A549 treated with RU486 at 1 μM for 4 hours (cell line): ENCODE data around the gene MIP. TPM values are rescaled to one million over a fixed set of nuclear protein-coding genes. Genes with fewer than 3 reads are reported as not detected.

Source experiments
- total RNA-seq: library from RNA; stranded (reverse); fragments of 200-300 nt; extraction: Qiagen RNA extraction; gene quantifications from 5 replicates; pipeline ENCODE4 v1.2.3, GENCODE V29; 2022; ENCODE audit warnings: low read depth

MIP gene
- not detected in 5 replicates for total RNA-seq

DNA sequence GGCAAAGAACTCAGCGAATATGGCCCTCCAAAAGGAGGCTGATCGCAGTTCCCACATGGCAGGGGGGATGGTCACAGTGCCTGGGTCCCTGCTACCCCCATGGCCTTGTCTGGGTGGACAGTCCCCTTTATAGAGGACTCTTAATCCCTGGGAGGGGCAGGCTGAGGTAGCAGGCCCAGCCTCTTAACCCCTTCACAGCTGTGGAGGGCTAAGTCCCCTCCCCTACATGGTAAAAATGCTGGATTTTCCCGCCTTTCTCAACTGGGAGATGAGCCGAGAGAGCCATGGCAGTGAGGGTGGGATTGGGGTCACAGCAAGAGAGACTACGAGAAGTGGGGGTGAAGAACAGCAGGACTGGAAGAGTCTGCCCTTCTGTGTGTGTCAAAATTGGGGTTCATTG, at the start of gene MIP:
Gene MIP (minus strand): TSS at position 101 of the 400 bp plus-strand sequence. CDS start 44 bp downstream, at position 57.

DNA sequence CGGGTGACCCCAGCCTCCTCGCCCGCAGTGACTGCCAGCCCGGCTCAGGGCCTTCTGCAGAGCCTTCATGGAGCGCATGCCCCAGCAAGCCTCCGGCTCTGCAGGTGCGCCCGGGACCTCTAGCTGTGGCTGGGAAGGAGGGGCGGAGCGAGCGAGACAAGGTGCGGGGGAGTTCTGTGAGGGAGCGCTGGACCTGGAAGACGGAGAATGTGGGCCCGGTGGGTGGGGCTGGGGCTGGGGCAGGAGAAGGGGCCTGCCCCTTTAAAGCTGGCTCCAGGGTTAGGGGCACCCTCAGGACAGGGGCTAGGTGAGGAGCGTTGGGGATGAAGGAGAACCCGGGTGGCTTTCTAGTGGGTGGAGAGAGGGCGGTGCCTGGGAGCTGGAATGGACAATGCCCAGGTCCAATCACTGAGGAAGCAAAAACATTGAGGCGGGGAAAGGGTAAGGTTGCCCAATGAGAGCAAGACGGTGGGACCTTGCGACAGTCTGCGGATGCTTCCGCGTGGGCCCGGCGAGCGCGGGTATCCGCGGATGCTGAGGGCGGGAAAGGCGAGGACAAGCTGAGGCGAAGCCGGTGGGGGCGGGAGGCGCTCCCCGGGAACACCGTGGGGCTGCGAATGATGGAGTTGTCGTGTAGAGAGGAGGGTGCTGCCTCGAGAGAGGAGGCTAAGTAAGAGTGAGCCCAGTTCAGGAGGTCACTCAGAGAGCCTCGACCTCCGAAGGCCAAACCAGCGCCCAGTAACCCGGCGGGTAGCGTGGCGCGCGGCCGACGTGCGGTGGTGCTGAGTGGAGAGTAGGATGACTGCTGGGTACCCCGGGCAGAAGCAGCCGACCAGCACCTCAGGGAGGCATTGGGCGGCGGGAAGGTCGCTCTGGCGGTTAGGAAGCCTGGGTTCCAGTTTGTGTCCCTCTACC, 33.8 kb upstream of the MIP start, which contains the start of gene GLS2:
Gene GLS2 (minus strand): TSS at position 121 of the 915 bp plus-strand sequence. CDS start 43 bp downstream, at position 78.

DNA sequence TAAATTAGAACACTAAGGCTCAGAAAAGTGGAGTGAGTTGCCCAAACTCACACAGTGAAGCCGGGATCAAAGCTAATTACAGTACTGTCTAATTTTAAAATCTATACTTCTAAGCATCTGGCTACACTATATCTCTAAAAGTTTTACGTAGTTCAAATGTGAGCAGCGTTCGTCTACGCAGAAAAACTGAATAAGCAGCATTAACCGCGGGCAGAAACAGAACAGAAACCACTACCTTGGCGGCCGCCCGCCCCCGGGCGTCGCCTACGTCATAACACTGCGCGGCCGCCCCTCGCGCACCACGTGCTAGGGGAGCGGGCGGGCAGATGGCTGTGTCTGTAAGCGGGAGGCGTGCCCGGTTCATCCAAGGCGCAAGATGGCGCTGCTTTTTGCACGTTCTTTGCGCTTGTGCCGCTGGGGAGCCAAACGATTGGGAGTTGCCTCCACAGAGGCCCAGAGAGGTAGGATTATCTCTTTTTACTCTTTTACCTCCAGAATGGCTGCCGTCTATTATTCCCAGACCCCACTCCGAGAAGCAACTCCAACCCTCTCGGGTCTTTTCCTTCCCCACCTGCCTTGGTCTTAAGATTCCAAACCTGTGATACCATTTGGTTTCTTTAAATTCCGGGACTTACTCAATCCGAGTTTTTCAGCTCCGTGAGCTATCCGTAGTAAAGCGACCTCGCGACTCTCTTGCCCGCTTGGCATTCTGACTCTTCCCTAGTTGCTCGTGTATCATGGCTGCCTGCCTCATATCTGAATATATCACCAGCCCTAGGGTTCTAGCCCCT, 14.0 kb upstream of the MIP start, which contains the start of gene SPRYD4:
Gene SPRYD4 (plus strand): TSS at position 363 of the 791 bp plus-strand sequence. CDS start 14 bp downstream, at position 377.

DNA sequence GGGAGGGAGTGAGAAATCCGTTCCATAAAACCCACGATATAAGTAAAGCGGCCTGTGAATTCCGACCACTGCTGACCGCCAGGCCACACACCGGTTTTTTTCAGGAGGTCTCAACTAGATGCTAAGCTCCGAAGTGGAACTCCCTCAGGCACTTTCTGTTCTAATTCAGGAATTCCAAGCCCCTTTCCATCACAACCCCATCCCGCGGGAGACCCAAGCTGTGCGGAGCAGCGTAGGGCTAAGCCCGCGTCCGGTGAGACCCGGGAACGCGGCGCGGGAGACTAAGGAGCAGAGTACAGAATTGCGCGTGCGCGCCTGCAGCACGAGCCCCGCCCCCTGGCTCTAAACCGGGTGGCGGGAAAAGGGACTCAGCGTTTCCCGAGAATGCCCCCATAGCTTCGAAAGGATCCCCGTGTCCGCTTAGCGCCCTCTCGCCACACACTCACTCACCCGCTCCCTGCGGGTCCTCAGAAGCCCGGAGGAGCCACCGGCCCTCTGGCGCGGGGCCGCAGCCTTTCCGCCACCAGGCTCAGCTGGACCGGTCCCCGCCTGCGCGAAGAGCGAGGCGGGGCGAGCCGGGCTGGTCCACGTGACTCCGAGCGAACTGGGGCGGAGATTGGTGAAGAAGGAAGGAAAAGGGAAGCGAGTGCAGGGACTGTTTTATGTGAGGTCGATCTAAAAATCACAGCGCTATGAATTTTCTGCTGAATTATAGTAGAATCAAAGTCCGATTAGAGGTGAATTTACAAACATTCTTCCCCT, 5.4 kb downstream of the MIP start, which contains the start of gene TIMELESS:
Gene TIMELESS (minus strand): TSS at position 567 of the 762 bp plus-strand sequence. CDS start 15,256 bp downstream, outside the sequence.

Other genes with a start within 250 kb of the MIP start
- gene RNF41, start 232.7 kb downstream of the MIP start, total RNA-seq, result 20.2 to 25.5 TPM (median 24.6 TPM) in 5 replicates
- 58.0 to 66.9 TPM (median 62.4 TPM) in 5 replicates for gene NABP2, start 230.3 kb downstream of the MIP start, total RNA-seq
- gene SLC39A5, start 224.6 kb downstream of the MIP start, total RNA-seq, result not detected in 5 replicates
- gene ANKRD52, start 196.3 kb downstream of the MIP start, total RNA-seq, result 36.4 to 49.1 TPM (median 44.3 TPM) in 5 replicates
- 16.4 to 20.6 TPM (median 19.3 TPM) in 5 replicates for gene COQ10A, start 187.7 kb downstream of the MIP start, total RNA-seq
- 152 to 175 TPM (median 157 TPM) in 5 replicates for gene CS, start 154.3 kb downstream of the MIP start, total RNA-seq
- gene CNPY2, start 138.7 kb downstream of the MIP start, total RNA-seq, result 117 to 168 TPM (median 137 TPM) in 5 replicates
- 11.9 to 16.2 TPM (median 14.3 TPM) in 5 replicates for gene PAN2, start 120.7 kb downstream of the MIP start, total RNA-seq
- gene IL23A, start 115.8 kb downstream of the MIP start, total RNA-seq, result 0.42 to 0.74 TPM (median 0.59 TPM) in 5 replicates
- 10.6 to 11.7 TPM (median 11.3 TPM) in 5 replicates for gene STAT2, start 94.5 kb downstream of the MIP start, total RNA-seq
- not detected in 5 replicates for gene APOF, start 91.8 kb downstream of the MIP start, total RNA-seq
- gene TIMELESS, start 5.2 kb downstream of the MIP start, total RNA-seq, result 33.4 to 39.1 TPM (median 36.7 TPM) in 5 replicates
- 1.6 to 2.1 TPM (median 1.9 TPM) in 5 replicates for gene SPRYD4, start 13.9 kb upstream of the MIP start, total RNA-seq
- 0.09 to 0.76 TPM (median 0.16 TPM) in 5 replicates for gene GLS2, start 33.5 kb upstream of the MIP start, total RNA-seq
- gene RBMS2, start 67.2 kb upstream of the MIP start, total RNA-seq, result 10.4 to 14.5 TPM (median 13.6 TPM) in 5 replicates
- gene BAZ2A, start 175.7 kb upstream of the MIP start, total RNA-seq, result 25.8 to 43.7 TPM (median 39.2 TPM) in 5 replicates
- gene ATP5F1B, start 191.3 kb upstream of the MIP start, total RNA-seq, result 773 to 1,102 TPM (median 887 TPM) in 5 replicates
- gene PTGES3, start 233.6 kb upstream of the MIP start, total RNA-seq, result 245 to 446 TPM (median 429 TPM) in 5 replicates